ENCODE measurements around the gene TARBP2.
A peak's percentile ranks its signal among the peaks of the same experiment; 100 is the strongest.

Gene TARBP2

GRCh38 chr12:53500776-53501614, at the start of gene TARBP2:
TSS of gene TARBP2 (plus strand) at chr12:53501283. CDS start at chr12:53501409, 126 bp downstream.
- peak; percentile 99 for DNase-seq

GRCh38 chr12:53451661-53452158, 49.4 kb upstream of the TARBP2 start, which contains the start of gene PCBP2:
TSS of gene PCBP2 (plus strand) at chr12:53452102. CDS start at chr12:53454801, 2,699 bp downstream.
- DNase-seq = peak; percentile 98

DNA sequence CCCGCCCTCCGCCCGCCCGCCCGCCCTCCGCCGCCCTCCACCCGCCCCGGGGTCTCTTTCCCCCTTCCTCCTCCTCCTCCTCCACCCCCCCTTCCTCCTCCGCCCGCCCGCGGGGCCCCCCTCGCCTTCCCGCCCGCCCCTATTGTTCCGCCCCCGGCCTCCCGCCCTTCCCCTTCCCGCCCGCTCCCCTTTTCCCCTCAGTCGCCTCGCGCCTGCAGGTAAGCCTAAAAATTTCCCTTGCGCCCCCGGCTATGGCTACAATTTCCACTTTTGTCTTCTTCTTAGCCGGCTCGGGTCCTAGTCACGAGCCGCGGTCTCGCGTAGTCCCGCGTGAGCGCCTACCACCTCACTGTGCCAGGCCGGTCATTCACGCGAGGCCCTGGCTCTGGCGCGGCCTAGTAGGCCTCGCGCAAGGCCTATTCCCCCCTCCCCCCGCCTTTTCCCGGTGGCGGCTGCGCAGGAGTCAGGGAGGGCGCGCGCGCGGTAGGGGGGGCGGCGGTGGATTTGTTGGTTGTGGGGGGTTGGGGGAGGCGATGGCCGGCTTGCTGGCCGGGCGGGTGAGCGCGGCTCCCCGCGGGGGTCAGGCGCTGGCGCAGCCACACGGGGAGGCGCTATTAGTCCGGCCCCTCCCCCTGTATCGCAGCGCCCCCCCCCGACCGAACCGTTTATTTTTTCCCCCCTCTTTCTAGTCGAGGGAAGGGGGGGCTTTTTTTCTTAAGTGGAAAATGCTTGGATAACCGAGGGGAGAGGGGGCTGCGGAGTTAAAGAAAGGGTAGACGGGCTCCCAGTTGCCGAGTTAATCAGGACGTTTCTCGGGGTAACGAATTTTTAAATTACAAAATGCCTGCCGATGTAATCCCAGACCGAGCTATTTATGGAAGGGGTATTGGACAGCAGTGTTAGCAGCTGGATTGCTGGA, 48.7 kb upstream of the TARBP2 start:
- peak; percentile 52 for DNase-seq

DNA sequence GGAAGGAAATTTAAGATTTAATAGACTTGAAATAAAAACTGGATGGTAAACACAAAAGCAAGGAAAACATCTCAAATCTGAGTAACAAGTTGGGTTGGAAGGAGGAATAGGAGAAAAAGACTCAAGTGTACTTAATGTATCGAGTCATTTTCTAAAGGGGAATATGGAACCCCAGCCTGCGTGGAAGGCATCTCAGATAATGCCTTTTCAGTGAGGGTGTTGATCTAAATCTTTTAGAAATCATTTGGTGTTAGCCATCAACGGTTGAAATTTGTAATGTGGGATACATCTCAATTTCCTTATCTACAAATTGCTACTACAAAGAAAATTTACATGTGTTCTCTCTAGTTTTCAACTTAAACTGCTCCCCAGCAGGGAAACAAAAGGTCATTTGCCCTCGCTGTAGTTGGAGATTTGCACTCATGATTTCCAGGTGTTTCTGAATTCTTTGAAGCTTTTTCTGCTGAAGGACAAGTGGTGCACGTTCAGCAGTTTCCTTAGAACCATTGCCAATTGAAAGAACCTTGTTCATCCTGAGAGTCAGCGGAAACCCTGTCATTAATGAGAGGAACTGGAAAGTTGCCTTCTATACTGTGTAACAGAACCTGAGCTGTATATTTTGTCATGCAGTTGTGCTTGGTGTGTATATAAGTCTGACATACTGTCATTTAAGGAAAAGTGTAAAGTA, 47.0 kb upstream of the TARBP2 start:
- DNase-seq = no peak

DNA sequence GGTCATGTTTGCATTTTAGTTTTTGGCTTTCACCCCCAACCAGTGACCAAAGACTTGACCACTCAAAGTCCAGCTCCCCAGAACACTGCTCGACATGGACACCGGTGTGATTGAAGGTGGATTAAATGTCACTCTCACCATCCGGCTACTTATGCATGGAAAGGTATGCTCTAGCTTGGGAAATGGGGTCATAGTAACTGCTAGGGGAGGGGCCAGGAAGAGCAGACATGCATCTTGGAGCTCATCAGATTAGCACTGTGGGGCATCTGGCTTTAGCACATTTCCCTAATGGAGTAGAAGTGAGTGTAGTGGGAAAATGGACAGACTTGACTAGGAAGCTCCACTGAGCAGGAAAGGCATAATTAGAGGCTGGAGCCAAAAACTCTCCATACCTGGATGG, 46.4 kb upstream of the TARBP2 start:
- no peak for DNase-seq

DNA sequence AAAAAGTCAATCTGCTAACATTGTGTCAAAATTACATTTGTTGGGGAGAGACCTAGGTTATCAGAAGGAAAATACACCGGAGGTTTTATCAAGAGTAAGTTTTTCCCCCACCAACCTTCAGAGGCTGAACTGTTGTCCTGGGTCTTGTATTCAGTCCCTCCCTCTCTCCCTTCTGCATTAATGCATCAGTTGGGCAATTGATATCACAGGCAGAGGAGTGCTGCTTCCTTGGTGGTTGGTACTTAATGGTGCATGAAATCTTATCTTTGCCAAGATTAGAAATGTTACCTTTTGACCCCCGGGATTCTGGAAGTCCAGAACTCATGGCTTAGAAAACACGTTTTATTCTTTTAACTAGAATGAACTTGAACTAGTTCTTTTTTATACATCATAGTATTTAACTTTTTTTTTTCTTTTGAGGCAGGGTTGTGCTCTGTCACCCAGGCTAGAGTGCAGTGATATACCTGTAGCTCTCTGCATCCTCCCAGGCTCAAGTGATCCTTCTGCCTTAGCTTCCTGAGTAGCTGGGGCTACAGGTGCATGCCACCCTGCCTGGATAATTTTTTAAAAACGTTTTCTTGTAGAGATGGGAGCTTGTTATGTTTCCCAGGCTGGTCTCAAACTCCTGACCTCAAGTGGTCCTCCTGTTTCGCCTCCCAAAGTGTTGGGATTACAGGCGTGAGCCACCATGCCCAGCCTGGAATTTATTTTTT, 44.3 kb upstream of the TARBP2 start:
- no peak for DNase-seq

DNA sequence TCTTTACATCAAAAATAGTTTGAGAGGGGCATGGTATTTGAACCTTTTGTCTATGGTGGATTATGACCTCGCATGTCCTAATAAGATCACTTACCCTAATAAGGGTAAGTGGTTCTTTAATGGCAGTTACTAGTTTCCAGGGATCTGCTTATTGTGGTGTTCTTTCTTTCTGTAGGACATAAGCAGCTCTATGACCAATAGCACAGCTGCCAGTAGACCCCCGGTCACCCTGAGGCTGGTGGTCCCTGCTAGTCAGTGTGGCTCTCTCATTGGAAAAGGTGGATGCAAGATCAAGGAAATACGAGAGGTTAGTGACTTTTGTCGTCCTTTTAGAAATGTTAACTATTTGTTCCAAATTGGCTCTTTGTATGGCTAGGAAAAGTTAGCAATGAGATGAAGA, 42.0 kb upstream of the TARBP2 start:
- no peak for DNase-seq

DNA sequence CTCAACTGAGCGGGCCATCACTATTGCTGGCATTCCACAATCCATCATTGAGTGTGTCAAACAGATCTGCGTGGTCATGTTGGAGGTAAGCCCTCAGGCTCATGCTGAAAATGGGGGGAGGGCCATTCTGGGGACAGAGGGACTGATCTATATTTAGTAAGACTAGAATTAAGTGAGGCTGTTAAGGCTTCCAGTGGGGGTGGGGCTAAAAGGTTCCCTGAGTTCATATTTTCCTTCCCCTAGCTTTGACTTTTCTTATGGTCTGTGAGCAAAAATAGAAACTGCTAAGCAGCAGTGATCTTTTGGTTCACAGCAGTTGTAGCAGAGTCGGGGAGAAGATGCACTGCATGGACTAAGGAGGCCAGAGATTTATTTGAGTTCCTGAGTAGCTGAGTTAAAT, 40.0 kb upstream of the TARBP2 start:
- DNase-seq = no peak

GRCh38 chr12:53461591-53461990, 39.5 kb upstream of the TARBP2 start:
- DNase-seq = no peak

DNA sequence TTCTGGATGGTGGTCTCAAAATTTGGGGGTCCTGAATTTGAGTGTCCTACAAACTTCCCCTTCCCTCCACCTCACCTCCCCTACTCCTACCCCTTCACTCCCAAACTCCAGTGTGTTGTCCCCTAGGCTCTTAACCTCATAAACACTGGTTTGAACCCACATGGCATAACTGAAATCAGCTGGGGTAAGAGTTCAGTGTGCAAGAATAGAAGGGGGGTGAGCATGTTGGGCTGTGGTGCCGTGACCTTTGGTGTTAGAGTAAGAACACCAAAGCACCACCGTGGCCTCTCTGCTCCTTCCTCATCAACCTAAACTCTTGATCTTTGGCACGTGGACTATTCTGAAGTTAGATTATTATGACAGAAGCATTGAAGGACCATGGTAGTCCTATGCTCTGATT, 38.1 kb upstream of the TARBP2 start:
- DNase-seq = no peak

- DNase-seq = no peak
Observed at GRCh38 chr12:53463802-53464560, 37.1 kb upstream of the TARBP2 start.

DNA sequence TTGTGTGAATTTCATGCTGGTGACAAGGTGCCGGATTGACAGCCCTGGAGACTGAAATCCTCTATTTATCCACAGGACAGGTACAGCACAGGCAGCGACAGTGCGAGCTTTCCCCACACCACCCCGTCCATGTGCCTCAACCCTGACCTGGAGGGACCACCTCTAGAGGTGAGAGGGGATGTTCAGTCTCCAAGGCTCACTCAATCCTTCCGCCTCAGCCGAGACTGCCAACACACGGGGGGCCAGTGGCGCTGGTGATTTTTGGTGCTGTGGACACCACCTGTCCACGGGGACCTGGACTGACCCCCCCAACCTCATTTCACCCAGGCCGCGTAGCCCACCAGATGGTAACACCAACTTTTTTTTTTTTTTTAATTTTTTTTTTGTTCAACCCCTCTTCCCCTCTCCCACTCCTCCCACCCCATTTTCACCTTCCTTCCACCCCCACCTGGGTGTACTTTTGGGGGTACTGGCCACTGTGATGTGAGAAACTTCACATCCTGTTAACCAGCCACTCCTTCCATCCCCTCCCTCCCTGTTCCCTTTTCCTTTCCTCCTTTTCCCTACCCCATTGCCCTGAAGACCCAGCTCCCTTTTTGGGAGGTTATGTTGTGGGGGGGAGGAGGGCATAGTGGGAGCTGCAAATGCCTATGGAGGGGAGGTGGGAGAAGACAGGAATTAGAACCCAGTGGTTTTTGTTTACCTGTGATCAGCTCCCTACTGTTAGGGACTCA, 36.2 kb upstream of the TARBP2 start:
- no peak for DNase-seq

DNA sequence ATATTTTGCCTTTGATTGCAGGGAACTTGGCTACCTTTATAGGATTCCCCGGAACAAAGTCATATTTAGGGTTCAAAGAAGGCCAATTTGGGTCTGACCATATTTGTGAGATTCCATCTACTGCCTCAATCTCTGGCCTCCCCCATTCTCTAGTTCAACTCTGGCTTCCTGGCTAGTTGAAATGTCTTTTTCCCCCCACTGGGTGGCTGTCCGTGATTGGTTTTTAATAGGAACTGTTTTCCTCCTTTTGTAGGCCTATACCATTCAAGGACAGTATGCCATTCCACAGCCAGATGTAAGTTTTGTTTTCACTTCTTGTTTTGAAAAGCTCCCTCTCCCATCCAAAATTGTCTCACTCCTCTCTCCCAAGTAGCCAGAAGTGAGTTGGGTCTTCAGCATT, 35.4 kb upstream of the TARBP2 start:
- DNase-seq = no peak

DNA sequence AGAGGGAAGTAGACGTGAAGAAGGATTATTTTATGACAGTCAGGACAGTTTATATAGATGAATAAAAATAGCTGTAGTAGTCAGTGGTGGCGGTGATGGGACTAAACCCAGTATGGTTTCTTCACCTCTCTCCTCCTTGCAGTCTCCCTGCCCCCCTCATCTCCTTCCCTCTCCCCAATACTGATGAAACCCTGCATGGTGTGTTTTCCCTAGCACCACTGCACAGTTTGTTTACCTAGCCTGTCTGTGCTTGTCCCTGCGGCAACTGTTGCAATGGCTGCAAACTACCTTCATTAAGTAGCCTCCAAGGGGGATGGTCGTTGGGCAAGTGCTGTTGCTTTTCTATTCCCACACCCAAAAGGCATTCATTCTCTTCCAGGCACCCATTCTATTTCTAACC, 34.4 kb upstream of the TARBP2 start:
- no peak for DNase-seq

DNA sequence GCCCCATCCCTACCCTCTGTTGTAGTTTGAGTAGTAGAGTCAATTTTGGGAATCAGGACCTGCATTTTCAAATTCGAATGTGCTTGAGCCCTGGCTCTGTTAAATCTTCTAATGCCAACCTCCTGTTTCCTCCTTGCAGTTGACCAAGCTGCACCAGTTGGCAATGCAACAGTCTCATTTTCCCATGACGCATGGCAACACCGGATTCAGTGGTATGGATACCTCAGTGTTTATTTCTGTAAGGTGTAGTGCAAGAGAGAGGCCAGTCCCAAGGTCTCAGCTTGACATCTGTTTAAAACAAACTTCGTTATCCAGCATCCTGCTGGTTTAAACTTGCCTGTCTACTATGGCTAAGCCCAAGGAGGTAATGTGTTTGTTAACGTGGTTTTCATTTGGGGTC, 34.0 kb upstream of the TARBP2 start:
- no peak for DNase-seq

DNA sequence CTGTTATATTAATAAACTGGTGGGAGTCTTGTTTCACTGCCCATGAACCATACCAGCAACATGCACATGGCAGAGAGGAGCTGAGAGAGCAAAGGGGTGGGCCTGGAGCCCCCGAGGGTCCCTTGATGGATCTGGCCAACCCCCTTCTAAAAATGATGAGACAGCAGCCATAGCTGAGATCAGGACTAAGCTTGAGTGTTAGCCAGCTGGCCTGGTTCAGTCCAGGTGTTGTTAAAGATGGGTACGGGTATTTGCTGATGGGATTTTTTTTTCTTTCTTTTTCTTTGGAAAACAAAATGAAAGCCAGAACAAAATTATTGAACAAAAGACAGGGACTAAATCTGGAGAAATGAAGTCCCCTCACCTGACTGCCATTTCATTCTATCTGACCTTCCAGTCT, 33.2 kb upstream of the TARBP2 start:
- no peak for DNase-seq

DNA sequence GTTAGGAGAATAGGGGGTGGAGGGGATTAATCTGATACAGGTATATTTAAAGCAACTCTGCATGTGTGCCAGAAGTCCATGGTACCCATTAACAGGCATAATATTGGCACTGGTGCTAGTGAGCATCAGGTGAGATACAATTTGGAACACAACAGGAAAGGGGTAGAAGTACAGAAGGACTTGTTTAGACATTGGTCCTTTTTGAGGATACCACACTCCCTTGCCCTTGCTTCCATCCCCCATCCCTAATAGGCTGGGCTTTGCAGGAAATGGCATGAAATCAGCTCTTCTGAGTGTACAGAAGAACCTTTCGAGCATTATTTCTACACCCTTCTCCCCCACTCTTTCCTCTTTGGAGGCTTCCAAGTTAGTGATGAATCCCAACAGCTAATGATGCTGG, 32.8 kb upstream of the TARBP2 start:
- DNase-seq = no peak

- DNase-seq = no peak
Observed at GRCh38 chr12:53472056-53472582, 29.0 kb upstream of the TARBP2 start.

DNA sequence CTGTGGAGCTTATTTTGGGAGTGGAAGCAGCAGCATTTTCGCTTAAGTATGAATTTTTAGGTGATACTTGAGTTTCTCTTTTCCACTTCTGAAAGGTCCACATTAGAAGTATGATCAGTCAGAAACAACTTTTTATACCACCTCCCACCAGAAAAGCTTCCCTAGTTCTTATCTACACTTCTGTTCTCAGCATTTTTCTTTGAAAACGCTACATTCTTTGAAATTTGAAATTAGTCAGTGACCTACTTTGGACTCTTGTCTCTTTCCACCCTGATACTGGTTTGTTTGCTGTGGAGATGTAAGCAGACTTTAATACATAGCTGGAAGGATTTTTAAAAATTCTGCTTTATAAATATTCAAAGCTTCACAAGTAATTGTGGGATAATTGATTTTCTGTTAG, 27.0 kb upstream of the TARBP2 start:
- no peak for DNase-seq

DNA sequence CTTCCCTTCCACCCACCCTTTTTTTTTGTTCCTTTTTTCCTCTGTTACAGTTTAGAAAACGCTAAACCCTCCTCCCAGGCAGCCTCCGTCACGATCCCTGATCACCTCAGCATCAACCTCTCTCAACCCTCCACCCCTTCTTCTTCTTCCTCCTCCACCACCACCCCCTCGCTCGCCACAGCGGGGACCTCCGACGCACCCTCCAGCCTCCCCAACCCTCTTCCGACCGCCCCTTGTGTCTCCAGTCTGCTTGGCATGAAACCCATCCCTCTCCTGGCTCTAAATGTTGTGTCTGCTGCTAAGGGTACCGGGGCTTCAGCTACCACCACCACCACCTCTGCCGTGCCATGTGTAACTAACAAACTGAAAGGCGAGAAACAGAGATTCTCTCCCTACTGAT, 26.3 kb upstream of the TARBP2 start:
- DNase-seq = no peak

- DNase-seq = no peak
Observed at GRCh38 chr12:53476769-53477209, 24.3 kb upstream of the TARBP2 start.

Data from amniotic stem cell (primary cell).